Liver (tissue), 3 donors: Measurements from ENCODE around the gene ATOH8.

ENCODE experiments used
- RAD21 ChIP-seq, 2 donors: IDR thresholded peaks; 2 replicates each; pipeline ENCODE4 v1.6.1; 2016; ENCODE audit warnings: antibody characterized with exemption in 2 of 2, mild to moderate bottlenecking in 2 of 2
- TF ChIP-seq, protein P1 (sequence below): fragments of 150-350 bp; IDR thresholded peaks from 2 replicates; pipeline ENCODE4 v1.5.1; 2017; ENCODE audit warnings: improper control_type of control experiment, low read depth, low read length; ENCODE audit not compliant: missing input control
- TF ChIP-seq, protein P2 (sequence below): IDR thresholded peaks from 2 replicates; pipeline ENCODE4 v1.6.1; 2016; ENCODE audit warnings: antibody characterized with exemption
- TF ChIP-seq, protein P3 (sequence below): IDR thresholded peaks from 2 replicates; pipeline ENCODE4 v1.6.1; 2016; ENCODE audit warnings: antibody characterized with exemption
- donor health status: healthy.
- donor health status: healthy.

DNA sequence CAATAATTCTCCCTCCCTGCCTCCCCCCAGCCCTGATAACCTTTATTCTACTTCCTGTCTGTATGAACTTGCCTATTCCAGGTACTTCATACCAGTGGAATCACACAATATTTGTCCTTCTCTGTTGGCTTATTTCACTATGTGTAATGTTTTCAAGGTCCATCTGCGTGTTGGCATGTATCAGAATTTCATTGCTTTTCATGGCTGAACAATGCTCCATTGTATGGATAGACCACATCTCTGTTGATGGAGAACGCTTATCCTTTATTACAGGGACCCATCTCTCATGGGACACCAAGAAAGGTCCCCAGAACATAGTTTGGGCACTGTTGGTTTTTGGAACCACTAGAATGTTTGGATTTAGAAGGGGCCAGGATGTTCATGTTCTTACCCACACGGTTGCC is 40.2 kb downstream of the ATOH8 start:
- TF ChIP-seq, protein P1, sequence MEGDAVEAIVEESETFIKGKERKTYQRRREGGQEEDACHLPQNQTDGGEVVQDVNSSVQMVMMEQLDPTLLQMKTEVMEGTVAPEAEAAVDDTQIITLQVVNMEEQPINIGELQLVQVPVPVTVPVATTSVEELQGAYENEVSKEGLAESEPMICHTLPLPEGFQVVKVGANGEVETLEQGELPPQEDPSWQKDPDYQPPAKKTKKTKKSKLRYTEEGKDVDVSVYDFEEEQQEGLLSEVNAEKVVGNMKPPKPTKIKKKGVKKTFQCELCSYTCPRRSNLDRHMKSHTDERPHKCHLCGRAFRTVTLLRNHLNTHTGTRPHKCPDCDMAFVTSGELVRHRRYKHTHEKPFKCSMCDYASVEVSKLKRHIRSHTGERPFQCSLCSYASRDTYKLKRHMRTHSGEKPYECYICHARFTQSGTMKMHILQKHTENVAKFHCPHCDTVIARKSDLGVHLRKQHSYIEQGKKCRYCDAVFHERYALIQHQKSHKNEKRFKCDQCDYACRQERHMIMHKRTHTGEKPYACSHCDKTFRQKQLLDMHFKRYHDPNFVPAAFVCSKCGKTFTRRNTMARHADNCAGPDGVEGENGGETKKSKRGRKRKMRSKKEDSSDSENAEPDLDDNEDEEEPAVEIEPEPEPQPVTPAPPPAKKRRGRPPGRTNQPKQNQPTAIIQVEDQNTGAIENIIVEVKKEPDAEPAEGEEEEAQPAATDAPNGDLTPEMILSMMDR = no peak
- TF ChIP-seq, protein P2, sequence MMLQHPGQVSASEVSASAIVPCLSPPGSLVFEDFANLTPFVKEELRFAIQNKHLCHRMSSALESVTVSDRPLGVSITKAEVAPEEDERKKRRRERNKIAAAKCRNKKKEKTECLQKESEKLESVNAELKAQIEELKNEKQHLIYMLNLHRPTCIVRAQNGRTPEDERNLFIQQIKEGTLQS = no peak
- TF ChIP-seq, protein P3, sequence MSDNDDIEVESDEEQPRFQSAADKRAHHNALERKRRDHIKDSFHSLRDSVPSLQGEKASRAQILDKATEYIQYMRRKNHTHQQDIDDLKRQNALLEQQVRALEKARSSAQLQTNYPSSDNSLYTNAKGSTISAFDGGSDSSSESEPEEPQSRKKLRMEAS = peak; percentile 49
- peak in 1 of 2 donors; percentile 29 for TF ChIP-seq RAD21 (IDR thresholded peaks at IDR 0.05)
